Activated CD4-positive, alpha-beta T cell treated with anti-CD3 and anti-CD28 coated beads, Interleukin-2, Interleukin-4, amounts not matched to agents 100 ng/mL and 50 ng/mL, durations not matched to agents 16 hours and 8 hours (primary cell): ENCODE data around the gene NDUFS6.

Experiments
- DNase-seq: peaks from one replicate; pipeline ENCODE4 v3.0.0-alpha.2; 2020; ENCODE audit warnings: low spot score

Gene NDUFS6

DNA sequence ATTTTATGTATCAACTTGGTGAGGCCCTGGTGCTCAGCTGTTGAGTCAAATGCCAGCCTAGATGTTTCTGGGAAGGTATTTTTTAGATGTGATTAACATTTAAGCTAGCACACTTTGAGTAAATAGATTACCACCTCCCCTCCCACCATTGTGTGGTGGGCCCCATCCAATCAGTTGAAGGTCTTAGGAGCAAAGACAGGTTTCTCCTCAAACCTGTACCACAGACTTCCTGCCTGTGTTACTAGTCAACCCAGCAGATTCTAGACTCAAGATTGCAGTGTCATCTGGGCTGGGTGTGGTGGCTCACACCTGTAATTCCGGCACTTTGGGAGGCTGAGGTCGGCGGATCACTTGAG lies 35.3 kb upstream of the NDUFS6 start:
- no peak for DNase-seq

DNA sequence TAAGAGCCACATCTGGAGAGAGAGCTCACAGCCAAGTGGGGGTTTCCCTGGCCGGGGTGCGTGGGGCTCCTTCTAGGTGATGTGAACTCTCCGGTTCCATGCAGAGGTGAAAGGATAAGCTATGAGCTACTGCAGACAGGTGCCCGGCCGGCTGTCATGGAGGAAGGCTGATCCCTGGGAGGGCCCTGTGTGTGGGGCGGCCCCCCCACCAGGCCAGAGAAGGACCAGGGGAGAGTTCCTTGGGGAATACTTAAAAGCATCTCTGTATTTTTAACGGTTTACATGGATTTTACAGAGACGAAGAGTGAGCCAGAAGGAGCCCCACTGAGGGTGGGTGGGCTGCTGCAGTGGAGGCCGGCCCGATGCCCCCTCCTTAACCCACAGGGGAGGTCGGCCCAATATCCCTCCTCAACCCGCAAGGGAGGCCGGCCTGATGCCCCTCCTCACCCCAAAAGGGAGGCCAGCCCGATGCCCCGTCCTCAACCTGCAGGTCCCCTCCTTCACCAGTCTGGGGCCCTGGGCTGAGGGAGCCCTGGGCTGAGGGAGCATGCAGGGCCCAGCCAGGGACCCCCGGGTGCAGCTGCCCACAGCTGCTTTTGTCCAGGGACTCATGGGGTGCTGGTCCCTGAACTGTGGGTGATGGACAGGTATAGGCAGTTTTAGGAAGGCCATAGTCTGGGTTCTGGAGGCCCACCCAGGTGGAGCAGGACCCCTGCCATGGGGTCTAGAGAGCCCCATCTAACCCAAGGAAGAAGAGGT lies 33.5 kb upstream of the NDUFS6 start:
- no peak for DNase-seq

DNA sequence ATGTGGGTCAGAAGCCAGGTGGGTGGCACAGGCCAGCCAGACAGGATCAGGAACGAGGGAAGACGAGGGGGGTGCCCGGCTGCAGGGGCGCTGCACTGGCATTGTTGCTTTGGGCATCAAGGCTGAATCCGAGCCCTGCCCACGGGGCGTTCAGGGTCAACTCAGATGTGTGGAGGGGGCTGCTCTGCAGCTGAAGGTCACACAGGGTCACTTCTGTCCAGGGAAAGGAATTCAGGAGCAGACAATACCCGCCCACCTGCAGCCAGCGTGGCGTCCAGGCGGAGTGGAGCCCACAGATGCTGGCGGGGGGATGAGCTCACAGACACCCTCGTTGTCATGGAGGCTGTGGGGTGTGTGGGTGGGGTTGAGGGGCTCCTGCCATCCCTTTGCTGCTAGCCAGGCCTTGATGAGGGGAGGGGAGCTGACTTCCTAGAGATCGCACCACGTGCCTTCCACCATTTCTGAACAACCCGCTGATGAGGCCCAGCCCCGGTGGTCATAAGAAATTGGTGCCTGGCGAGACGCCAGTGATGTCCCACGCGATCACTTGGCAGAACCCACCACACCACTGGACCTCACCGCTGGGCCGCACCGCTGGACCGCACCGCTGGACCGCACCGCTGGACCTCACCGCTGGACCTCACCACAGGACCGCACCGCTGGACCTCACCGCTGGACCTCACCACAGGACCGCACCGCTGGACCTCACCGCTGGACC lies 32.8 kb upstream of the NDUFS6 start:
- DNase-seq, result no peak

DNA sequence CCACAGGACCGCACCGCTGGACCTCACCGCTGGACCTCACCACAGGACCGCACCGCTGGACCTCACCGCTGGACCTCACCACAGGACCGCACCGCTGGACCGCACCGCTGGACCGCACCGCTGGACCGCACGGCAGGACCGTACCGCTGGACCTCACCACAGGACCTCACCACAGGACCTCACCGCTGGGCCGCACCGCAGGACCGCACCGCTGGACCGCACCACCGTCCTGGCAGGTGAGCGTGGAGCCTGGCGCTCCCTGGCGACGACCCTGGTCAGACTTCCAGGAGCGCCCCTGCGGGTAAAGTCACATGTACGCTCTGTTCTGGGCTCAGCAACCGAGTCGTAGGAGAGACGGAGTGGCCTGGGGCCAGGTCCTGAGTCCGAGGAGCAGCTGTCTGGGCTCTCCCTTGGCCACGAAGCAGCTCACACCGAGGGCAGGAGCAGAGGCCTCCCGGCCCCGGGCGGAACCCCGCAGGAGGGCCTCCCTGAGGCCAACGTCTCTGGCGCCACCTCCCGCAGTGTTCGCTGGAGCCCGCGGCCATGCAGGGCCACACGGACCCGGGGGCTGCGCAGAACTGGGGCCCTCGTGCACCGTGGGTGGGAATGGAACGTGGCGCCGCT lies 32.1 kb upstream of the NDUFS6 start:
- DNase-seq, result no peak

DNA sequence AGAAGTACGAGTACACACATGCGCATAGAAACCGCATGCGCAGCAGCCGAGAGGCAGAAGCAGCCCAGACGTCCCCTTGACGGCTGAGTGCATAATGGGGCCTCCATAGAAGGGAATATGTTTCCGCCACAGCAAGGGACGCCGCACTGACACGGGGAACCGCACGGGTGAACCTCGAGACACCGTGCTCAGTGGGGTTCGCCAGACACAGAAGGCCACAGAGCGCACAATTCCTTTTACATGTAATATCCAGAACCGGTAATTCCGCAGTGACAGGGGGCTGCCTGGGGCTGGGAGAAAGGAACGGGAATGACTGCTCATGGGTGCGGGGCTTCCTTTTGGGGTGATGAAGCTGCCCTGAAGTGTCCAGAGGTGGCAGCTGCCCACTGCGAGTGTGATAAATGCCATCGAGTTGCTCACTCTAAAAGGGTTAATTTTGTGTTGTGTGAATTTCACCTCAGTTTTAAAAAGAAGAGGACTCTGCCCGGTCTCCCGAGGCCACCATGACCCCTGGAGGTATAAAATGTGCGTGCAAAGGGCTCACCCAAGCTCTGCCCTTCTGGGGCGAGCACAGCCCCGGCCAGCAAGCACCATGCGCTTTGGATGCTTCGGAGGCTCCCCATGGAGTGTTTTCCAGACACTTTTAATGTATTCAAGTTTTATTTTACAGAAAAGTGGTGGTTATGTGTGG lies 31.3 kb upstream of the NDUFS6 start:
- DNase-seq, result no peak

DNA sequence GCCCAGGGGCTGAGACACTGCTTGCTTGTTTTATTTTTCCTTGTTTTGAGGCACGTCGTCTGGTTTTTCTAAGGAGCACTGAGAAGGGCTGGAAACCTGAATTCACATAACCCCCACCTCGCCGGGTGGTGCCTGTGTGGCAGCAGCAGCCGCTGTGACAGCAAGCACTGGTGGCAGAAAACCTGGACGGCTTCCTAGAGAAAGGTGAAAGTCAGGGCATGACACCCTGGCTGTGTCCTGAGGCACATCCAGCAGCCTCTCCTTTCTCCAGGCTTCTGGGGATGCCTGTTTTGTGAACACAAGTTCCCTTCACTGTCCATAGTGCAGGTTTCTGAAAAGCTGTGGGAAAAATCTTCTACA lies 30.8 kb upstream of the NDUFS6 start:
- no peak for DNase-seq

DNA sequence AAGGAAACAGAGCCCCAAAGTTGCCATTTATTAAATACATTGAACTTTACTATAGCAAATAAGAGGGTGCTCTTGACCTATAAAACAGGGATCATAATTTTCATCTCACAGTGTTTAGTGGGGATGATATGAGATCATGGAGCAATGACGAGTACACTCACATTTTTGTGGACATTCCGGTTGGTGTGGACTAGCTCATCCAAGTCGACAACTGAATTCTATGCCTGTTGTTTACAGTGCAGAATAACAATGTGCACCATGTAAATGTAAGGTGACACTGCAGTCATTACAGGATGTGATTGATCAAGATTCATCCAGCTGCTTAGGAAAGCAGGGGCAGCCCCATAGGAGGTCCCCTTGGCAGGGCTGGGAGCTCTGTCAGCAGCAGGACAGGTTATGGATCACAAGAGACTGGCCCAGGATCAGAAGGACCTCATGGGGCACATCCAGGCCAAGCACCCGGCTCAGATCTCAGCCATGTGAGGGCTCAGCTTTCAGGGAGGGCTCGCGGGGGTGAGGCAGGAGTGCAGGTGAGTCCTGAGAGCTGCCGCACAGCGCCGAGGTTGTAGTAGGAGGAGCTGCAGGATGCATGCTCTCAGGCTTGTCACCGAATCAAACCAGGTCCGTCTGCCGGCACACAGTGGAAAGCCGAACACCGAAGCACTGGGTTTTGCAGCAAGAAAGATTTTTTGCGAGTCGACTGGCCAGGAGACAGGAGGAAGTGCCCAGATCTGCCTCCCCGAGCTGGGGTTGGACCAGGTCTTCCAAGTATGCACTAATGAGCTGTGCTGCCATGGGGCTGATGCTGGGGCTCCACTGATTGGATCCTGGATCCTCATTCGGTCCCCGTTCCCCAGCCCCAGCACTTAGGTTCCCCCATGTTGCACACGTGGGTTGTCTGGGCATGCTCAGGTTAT lies 29.8 kb upstream of the NDUFS6 start:
- no peak for DNase-seq

DNA sequence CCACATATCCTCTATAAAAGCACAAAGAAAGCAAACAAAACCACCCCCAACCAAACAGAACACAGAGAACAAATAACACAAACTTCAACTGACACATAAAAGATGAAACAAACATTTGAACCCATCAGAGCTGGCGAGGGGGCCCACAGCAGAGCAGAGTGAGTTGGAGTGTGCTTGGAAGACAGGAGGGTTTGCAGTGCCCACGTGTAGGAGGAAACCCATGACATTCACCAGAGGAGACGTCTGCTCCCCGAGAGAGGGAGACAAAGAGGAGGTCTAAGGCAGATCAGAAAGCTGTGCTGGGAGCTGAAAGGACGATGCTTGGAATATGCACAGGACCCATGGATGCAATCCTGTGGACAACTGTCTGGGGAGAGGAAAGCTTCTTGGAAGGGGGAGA lies 28.6 kb upstream of the NDUFS6 start:
- no peak for DNase-seq

DNA sequence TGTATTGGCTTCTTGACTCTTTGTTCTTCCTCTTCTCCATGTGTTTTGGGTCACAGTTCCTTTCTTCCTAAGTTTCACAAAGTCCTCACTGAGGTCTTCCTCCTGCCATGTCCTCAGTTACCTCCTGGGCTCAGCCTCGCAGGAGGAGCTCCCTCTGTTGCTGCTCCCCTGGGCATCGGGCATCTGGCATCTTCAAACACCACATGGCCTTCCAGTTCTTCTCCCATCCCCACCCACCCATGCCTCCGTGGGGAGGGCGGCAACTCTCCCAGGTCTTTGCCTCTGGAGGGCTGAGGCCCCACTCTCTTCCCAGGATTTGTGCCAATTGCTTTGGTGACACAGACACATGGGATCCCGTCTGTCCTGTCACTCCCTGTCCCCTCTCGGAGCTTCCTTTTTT lies 24.4 kb upstream of the NDUFS6 start:
- DNase-seq, result no peak

DNA sequence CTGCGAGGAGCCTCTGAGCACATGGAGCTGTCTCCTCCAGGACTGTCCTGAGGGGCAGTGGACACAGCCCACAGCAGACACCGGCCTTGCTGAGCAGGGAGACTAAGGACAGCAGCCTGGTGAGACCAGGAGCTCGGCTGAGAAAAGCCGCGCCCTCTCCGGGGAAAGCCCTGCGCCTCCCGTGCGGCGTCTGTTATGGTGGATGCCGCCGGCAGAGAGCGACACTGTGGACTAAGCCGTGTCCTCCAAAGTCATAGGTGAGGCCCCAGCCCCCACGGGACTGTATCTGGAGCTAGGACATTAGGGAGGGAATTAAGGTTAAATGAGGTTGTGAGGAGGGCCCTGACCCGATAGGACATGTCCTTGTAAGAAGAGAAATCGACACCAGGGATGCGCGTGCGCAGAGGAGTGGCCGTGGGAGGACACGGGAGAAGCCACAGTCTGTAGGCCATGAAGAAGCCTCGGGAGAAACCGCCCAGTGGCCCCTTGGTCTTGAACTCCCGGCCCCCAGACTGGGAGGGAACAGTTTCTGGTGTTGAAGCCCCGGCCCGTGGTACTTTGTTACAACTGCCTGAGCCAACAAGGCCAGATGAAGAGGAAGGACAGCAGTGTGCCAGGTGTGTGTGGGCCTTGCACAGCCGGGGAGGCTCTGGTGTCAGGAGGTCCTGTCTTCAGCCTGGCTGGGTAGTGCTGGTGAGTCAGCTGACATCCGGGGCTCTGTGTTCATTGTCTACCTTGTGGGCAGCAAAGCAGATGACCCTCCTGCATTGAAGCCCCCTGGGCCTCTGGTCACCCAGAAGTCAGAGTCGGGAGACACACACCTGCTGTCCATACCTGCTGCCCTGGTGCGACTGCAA lies 23.7 kb upstream of the NDUFS6 start:
- no peak for DNase-seq

DNA sequence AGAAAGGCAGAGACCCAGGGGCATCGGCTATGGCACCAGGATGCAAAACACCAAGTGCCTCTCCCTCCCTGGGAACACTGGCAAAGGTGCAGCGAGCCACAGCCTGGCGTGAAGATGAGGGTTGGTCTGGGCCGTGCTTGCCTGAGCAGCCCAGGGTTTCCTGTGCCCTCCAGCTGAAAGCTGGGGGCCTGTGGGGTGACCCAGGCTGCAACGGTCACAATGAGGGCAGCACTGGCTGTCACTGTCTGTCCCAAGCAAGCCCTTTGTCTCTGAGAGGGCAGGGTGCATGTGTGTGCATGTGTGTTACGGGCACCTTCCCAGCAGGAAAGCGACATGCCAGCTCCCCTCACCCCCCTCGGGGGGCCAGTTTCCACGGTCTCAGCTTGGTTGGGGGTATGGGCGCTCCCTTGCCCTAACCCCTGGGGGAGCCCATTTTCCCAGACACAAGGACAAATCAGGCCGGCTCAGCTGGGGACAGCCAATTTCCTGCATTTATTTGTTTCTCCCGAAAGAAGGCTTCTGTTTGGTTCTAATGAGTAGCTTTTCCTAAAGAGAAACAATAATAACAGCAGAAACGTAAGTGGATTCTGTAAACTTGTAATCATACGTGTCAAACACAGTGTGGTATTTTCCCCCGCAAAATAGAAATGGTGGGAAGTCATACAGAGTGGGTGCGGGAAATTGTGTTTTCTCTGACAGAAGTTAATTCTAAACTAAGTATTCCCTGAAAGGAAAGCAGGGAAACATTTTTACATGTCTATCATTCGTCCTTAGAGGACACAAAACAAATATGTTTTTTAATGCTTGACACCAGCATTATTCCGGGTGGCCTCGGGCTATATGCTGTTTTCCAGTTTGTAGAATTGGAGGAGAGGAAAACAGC lies 22.8 kb upstream of the NDUFS6 start:
- DNase-seq, result no peak

DNA sequence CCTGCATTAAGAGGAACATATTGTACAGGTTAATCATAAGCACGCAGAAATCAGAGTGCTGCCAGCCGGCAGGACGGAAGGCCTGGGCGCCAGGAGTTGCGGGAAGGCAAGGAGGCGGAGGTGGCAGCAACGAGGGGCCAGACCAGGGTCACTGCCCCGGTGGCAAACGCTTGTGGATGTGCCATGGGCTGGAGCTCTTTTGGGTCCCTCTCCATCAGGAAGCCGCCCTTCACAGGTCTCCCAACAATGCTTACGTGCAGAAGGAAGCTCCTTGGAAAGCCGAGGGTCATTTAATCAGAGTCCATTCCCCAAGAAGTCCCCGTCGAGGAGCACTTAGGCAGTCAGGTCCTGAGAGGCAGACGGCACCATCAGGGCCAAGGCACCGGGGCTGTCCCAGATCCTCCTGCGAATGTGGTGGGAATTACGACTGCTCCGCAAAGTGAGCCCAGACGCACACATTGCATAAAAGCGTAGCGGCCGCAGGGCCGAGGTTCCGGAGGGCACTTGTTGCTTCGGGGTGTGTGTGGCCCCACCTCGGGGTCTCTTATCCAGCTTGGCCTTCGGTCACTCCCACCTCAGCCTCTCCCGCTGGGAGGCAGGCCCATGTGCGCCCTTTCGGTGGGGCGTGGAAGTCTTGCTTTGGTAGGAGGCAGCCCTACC lies 22.1 kb upstream of the NDUFS6 start:
- DNase-seq, result no peak

DNA sequence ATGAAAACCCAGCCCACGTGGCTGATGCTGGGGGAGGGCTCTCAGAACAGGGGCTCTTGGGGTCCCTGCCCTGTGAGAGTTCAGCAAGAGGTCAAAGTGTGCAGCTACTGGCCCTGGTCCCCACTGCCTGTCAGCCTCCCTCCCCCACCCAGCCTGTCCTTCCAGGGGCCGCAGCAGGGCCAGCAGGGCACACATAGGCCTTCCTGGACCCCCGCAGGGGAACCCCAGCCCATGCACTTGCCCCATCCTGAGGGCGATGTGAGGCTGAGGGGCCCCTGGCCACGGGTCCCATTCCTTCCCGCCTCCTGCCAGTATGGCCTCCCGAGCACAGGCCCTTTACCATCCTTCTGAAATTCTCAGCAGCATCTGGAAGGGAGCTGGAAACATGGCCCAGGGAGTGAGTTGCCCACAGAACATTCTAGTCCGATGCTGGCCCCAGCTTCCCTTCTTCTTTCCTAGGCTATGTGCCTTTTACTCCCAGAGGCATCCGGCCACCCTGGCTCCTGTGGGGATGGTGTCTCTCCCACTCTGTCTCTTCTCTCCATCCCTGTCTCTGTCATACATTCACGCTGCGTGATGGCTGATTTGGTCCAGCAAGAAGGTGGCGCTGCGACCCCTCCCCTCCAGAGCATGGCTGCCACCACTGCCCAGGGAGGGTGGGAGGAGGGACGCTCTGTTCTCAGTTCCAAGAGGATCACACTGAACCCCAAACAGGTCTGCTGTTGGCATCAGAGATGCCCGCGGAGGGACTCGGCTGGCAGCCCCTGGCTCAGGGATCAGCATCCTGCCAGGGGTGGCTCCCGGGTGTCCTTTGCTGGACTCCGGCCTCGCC lies 21.2 kb upstream of the NDUFS6 start:
- no peak for DNase-seq

DNA sequence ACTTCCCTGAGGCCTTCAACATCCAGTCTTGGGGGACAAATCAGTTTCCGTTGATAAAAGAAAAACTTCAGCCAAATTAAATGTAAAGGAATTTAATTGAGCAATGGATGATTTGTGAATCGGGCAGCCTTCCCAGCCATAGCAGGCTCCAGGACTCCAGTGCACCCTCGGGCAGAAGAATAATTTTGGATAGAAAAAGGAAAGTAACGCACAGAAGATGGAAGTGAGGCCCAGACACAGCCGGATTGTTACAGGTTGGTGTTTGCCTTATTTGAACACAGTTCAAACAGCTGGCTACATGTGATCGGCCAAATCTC lies 20.6 kb upstream of the NDUFS6 start:
- DNase-seq, result no peak

DNA sequence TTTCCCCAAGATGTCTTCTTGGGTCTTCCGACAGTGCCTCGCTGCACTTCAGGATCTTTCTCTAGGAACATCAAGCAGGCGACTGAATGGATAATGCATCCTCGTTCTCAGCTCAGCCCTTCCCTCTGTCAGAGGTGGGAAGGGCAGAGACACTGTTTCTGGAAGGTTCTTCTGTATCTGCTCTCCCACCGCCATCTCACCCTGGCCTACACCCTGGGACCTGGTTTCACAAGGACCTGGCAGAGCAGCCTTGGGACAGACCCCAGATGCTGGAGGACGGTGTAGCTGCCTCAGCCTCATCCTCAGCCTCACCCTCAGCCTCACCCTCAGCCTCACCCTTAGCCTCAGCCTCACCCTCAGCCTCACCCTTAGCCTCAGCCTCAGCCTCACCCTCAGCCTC lies 20.1 kb upstream of the NDUFS6 start:
- no peak for DNase-seq

DNA sequence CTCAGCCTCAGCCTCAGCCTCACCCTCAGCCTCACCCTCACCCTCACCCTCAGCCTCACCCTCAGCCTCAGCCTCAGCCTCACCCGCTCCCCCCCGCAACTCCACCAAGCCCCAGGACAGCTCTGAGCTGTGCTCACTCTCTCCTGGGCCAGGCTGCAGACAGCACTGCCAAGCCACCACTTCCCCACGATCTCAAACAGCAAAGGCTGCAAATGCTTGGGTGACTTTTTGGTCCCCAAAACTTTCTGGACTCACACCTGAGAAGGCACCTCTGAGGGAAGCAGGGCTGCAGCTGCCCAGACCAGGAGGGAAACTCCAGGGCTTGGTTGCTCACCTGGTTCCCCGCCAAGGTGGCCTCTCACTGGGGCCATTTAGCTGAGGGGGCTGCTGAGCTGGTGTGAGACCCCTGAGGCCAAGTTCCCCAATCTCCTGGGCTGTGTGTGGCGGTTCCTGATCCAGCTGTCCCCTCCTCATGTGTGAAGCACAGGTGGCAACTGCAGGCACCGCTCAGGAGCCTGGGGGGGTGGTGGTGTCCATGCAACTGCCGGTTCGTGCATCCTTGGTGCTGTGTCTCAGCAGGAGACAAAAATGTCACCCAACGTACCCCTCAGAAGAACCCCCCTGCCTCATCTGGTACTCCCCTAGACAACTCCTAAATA lies 19.4 kb upstream of the NDUFS6 start:
- no peak for DNase-seq

DNA sequence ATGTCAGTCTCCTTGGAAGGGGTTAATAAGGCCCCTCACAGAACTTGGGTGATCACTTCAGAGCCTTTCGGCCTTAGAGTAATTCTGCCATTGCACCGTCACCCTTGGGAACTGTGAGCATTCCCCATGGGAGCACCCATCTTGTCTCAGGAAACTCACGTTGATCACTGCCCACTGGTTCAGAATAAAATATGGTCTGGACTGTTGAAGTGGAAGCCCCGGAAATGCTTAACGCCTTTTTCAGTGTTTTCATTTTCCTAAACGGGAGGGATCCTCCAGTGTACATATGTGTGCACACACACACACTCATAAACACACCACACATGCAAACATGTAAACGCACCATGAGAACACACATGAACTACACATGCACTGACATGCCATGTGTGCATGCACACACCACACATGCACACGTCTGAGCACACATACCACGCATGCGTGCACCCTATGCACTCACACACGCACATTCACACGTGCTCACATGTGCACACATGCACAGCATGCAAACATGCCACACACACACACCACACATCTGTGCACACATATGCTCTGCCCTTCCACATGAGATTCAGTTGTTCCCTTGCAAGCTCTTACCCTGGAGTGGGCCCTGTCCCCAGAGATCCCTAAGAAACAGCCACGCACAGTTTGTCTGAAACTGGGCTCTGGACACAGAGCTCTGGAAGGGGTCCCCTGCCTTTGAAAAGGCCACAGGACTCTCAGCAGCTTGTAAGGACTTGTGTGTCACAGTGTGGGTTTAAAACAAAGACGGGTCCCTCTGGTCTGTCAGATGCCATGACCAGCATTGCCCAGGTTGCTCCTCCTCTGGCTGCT lies 18.6 kb upstream of the NDUFS6 start:
- DNase-seq, result no peak
